H9 (cell line): ENCODE data around the gene MS4A14. TPM values are rescaled to one million over a fixed set of nuclear protein-coding genes. Genes with fewer than 3 reads are reported as not detected.

Experiments
- DNase-seq: peaks from one replicate; pipeline ENCODE4 v3.0.0-alpha.2; 2017
- H2AFZ ChIP-seq: one replicate; pipeline ENCODE4 v1.6.1; 2013; ENCODE audit warnings: mild to moderate bottlenecking, low read length, control low read depth, moderate library complexity
- H2AK5ac ChIP-seq: 2 replicates; pipeline ENCODE4 v1.6.1; 2013; ENCODE audit warnings: low read length, control low read depth, mixed read lengths; ENCODE audit not compliant: insufficient read length
- H2BK120ac ChIP-seq: one replicate; pipeline ENCODE4 v1.6.1; 2013; ENCODE audit warnings: low read depth, mild to moderate bottlenecking, low read length, control low read depth, inconsistent platforms; ENCODE audit not compliant: poor library complexity, severe bottlenecking
- H2BK12ac ChIP-seq: 2 replicates; pipeline ENCODE4 v1.6.1; 2013; ENCODE audit warnings: low read length, control low read depth, mixed read lengths, low read depth; ENCODE audit not compliant: insufficient read length
- H2BK15ac ChIP-seq: 2 replicates; pipeline ENCODE4 v1.6.1; 2013; ENCODE audit warnings: low read depth, low read length, control low read depth
- H2BK20ac ChIP-seq: one replicate; pipeline ENCODE4 v1.6.1; 2013; ENCODE audit warnings: low read depth, mild to moderate bottlenecking, low read length, control low read depth, inconsistent platforms; ENCODE audit not compliant: poor library complexity, severe bottlenecking
- H2BK5ac ChIP-seq: 2 replicates; pipeline ENCODE4 v1.6.1; 2013; ENCODE audit warnings: low read length, control low read depth, mixed read lengths; ENCODE audit not compliant: insufficient read length
- H3K14ac ChIP-seq: 2 replicates; pipeline ENCODE4 v1.6.1; 2013; ENCODE audit warnings: low read length, control low read depth; ENCODE audit not compliant: insufficient read depth
- H3K18ac ChIP-seq: 2 replicates; pipeline ENCODE4 v1.6.1; 2013; ENCODE audit warnings: low read depth, mild to moderate bottlenecking, mixed read lengths, low read length, control low read depth; ENCODE audit not compliant: insufficient read length
- H3K23ac ChIP-seq: 2 replicates; pipeline ENCODE4 v1.6.1; 2013; ENCODE audit warnings: low read length, control low read depth, mixed read lengths, low read depth; ENCODE audit not compliant: insufficient read length
- H3K23me2 ChIP-seq: 2 replicates; pipeline ENCODE4 v1.6.1; 2013; ENCODE audit warnings: low read depth, mild to moderate bottlenecking, mixed read lengths, low read length, control low read depth; ENCODE audit not compliant: insufficient read length, poor library complexity, severe bottlenecking
- H3K27ac ChIP-seq: 2 replicates; pipeline ENCODE4 v1.5.1; 2013; ENCODE audit warnings: low read length, control low read depth, mixed read lengths, low read depth; ENCODE audit not compliant: insufficient read length
- H3K27me3 ChIP-seq: 2 replicates; pipeline ENCODE4 v1.6.1; 2013; ENCODE audit warnings: low read length, control low read depth, inconsistent platforms; ENCODE audit not compliant: insufficient read depth
- H3K4ac ChIP-seq: 2 replicates; pipeline ENCODE4 v1.6.1; 2013; ENCODE audit warnings: low read depth, mild to moderate bottlenecking, control low read depth, inconsistent platforms, low read length, moderate library complexity
- H3K4me1 ChIP-seq: 2 replicates; pipeline ENCODE4 v1.6.1; 2013; ENCODE audit warnings: low read length, control low read depth, inconsistent platforms; ENCODE audit not compliant: insufficient read depth
- H3K4me2 ChIP-seq: 2 replicates; pipeline ENCODE4 v1.6.1; 2013; ENCODE audit warnings: low read length, control low read depth, mixed read lengths; ENCODE audit not compliant: insufficient read length, insufficient read depth
- H3K56ac ChIP-seq: 2 replicates; pipeline ENCODE4 v1.6.1; 2013; ENCODE audit warnings: low read depth, mild to moderate bottlenecking, mixed read lengths, low read length, control low read depth; ENCODE audit not compliant: insufficient read length
- H3K79me1 ChIP-seq: 2 replicates; pipeline ENCODE4 v1.6.1; 2013; ENCODE audit warnings: low read depth, mild to moderate bottlenecking, moderate library complexity, low read length, control low read depth, inconsistent platforms; ENCODE audit not compliant: insufficient read depth, poor library complexity, severe bottlenecking
- H3K79me2 ChIP-seq: 2 replicates; pipeline ENCODE4 v1.6.1; 2013; ENCODE audit warnings: low read length, control low read depth, inconsistent platforms; ENCODE audit not compliant: insufficient read depth
- H3K9ac ChIP-seq: 2 replicates; pipeline ENCODE4 v1.6.1; 2013; ENCODE audit warnings: low read length, control low read depth, mixed read lengths; ENCODE audit not compliant: insufficient read length; ENCODE audit errors: extremely low read depth
- H3K9me3 ChIP-seq: one replicate; pipeline ENCODE4 v1.6.1; 2013; ENCODE audit warnings: low read depth, low read length, inconsistent platforms; ENCODE audit not compliant: control insufficient read depth
- H3T11ph ChIP-seq: one replicate; pipeline ENCODE4 v1.6.1; 2013; ENCODE audit warnings: mild to moderate bottlenecking, low read length, control low read depth, inconsistent platforms
- H4K20me1 ChIP-seq: one replicate; pipeline ENCODE4 v1.6.1; 2013; ENCODE audit not compliant: control insufficient read depth, insufficient read length, insufficient read depth
- H4K5ac ChIP-seq: 2 replicates; pipeline ENCODE4 v1.6.1; 2013; ENCODE audit warnings: low read depth, mild to moderate bottlenecking, mixed read lengths, low read length, control low read depth; ENCODE audit not compliant: insufficient read length
- H4K8ac ChIP-seq: replicated peaks from 2 replicates; pipeline ENCODE4 v1.6.1; 2013; ENCODE audit warnings: low read length, control low read depth, mixed read lengths, low read depth; ENCODE audit not compliant: insufficient read length
- H4K91ac ChIP-seq: 2 replicates; pipeline ENCODE4 v1.6.1; 2013; ENCODE audit warnings: low read depth, mild to moderate bottlenecking, moderate library complexity, mixed read lengths, low read length, control low read depth; ENCODE audit not compliant: insufficient read length
- H3K27ac Mint-ChIP-seq, 3 experiments: 2 replicates in 2 of 3; 3 replicates in 1 of 3; pipeline ENCODE4 v1.8.0; 2020 to 2021; ENCODE audit warnings: mixed read lengths in 3 of 3, mild to moderate bottlenecking in 1 of 3, moderate library complexity in 1 of 3
- H3K27me3 Mint-ChIP-seq: 2 replicates; pipeline ENCODE4 v1.8.0; 2021; ENCODE audit warnings: low read depth, mild to moderate bottlenecking, moderate library complexity, mixed read lengths
- H3K36me3 Mint-ChIP-seq, 3 experiments: 2 replicates in 2 of 3; 3 replicates in 1 of 3; pipeline ENCODE4 v1.8.0; 2020 to 2021; ENCODE audit warnings: low read depth in 3 of 3, mixed read lengths in 3 of 3; ENCODE audit not compliant: insufficient read depth in 1 of 3
- H3K4me1 Mint-ChIP-seq, 2 experiments: 2 replicates each; pipeline ENCODE4 v1.8.0; 2020; ENCODE audit warnings: mixed read lengths in 2 of 2
- H3K4me3 Mint-ChIP-seq, 2 experiments: 2 replicates in 1 of 2; 3 replicates in 1 of 2; pipeline ENCODE4 v1.8.0; 2020 to 2021; ENCODE audit warnings: mild to moderate bottlenecking in 2 of 2, mixed read lengths in 2 of 2, moderate library complexity in 1 of 2
- H3K9me3 Mint-ChIP-seq, 2 experiments: 2 replicates in 1 of 2; 3 replicates in 1 of 2; pipeline ENCODE4 v1.8.0; 2020; ENCODE audit warnings: mild to moderate bottlenecking in 2 of 2, mixed read lengths in 2 of 2, moderate library complexity in 1 of 2
- CTCF ChIP-seq: fragments of 200-600 bp; sonication (generic); conservative IDR thresholded peaks from 3 replicates; pipeline ENCODE4 v1.8.0; 2021; ENCODE audit warnings: antibody characterized with exemption, mild to moderate bottlenecking
- WGBS: extraction: QIAGEN DNeasy Blood & Tissue Kit; methylation state at CpG from one replicate; pipeline ENCODE4 v1.1.7; 2013; ENCODE audit warnings: missing lambda C conversion rate, low lambda C conversion rate, mixed read lengths; ENCODE audit not compliant: insufficient read length; ENCODE audit errors: extremely low coverage; 5-methylcytosine and 5-hydroxymethylcytosine counted together
- total RNA-seq: library from RNA; stranded (reverse); gene quantifications from 2 replicates; pipeline ENCODE4 v1.2.1, GENCODE V29; 2021

The MS4A14 gene
- total RNA-seq, 1 experiment from 2014 or later = not detected

GRCh38 chr11:60376601-60377000 lies 19.7 kb upstream of the MS4A14 start:
- Histone ChIP-seq H3K9ac (no peak overlapping the region), H3K4ac (no peak overlapping the region), H3K4me1 (no peaks in the 10 kb centered on the region), H3K4me2 (no peak overlapping the region), H2BK20ac (no peak overlapping the region), H3K18ac (no peak overlapping the region), H3K14ac (no peak overlapping the region), H4K91ac (no peak overlapping the region), H3K23ac (no peak overlapping the region), H2BK120ac (no peak overlapping the region), H2AK5ac (no peak overlapping the region), H3K9me3 (no peaks in the 10 kb centered on the region), H4K20me1 (no peaks in the 10 kb centered on the region), H3K79me1 (no peaks in the 10 kb centered on the region), H3K79me2 (no peaks in the 10 kb centered on the region), H2BK15ac (no peak overlapping the region), H3K27ac (no peak overlapping the region), H3K27me3 (no peaks in the 10 kb centered on the region), H3T11ph (no peak overlapping the region), H3K23me2 (no peaks in the 10 kb centered on the region), H2BK5ac (no peak overlapping the region), H4K5ac (no peak overlapping the region), H4K8ac (no peak overlapping the region), H2BK12ac (no peak overlapping the region), H3K56ac (no peak overlapping the region), H2AFZ (no peak overlapping the region)
- Mint-ChIP-seq H3K4me1 (peaks cover 0 to 2% of the 10 kb centered on the region in 2 experiments; a peak in 2 of 4 replicates), H3K9me3 (peaks cover 0 to 4% of the 10 kb centered on the region in 2 experiments; a peak in 3 of 5 replicates), H3K4me3 (no peak overlapping the region), H3K27me3 (no peaks in the 10 kb centered on the region), H3K36me3 (0 out of 7 replicates have a peak, but pooled peaks cover 0 to 1% (median 0%) of the 10 kb centered on the region in 3 experiments), H3K27ac (no peak overlapping the region; a peak in 1 of 7 replicates)
- DNase-seq = no peak
- no peak for TF ChIP-seq CTCF
- no CpG with 5 or more reads among the region's 3 CpGs for WGBS
